ENCODE measurements around the gene UCN3. TPM values are rescaled to one million over a fixed set of nuclear protein-coding genes. Genes with fewer than 3 reads are reported as not detected.

UCN3 gene
- polyA plus RNA-seq, 3 donors, result not detected

GRCh38 chr10:5321273-5321672, 43.5 kb upstream of the UCN3 start:
- H3K9me3 ChIP-seq (replicated peaks in 1 of 2; ENCODE audit: control insufficient read depth in 1 of 2, insufficient read depth in 1 of 2, low read length in 2 of 2), result peaks cover 0 to 3% of the 10 kb centered on the region in 2 donors
- Mint-ChIP-seq H3K4me3 (no peak overlapping the region), H3K27ac (no peak overlapping the region), H3K9me3 (peaks cover 4 to 14% (median 5%) of the 10 kb centered on the region in 7 donors), H3K27me3 (ENCODE audit: low read depth in 3 of 3) (peaks cover 6 to 8% (median 8%) of the 10 kb centered on the region in 3 donors), H3K36me3 (no peaks in the 10 kb centered on the region), H3K4me1 (peaks cover 13% of the 10 kb centered on the region)
- H3K4me2 ChIP-seq (replicated peaks; ENCODE audit: extremely low read depth, low read length, poor library complexity, severe bottlenecking), result no peak overlapping the region
- H3K79me2 ChIP-seq (ENCODE audit: insufficient read depth, low read length), result no peaks in the 10 kb centered on the region
- WGBS (ENCODE audit: insufficient coverage), result 88% methylated on average over 1 of the region's 3 CpGs
- no peaks in the 10 kb centered on the region for H3K36me3 ChIP-seq (replicated peaks in 1 of 2; ENCODE audit: control insufficient read depth in 1 of 2, insufficient read depth in 2 of 2, low read length in 2 of 2)
- H3K27ac ChIP-seq (ENCODE audit: low read depth in 1 of 2, low read length in 2 of 2), result no peak overlapping the region
- H3K4me1 ChIP-seq (ENCODE audit: control insufficient read depth in 1 of 2, insufficient read depth in 2 of 2, low read length in 2 of 2), result no peaks in the 10 kb centered on the region
- intact Hi-C loops (cut with micrococcal nuclease), result no loop called here
- H3K27me3 ChIP-seq (ENCODE audit: control insufficient read depth in 2 of 2, insufficient read depth in 2 of 2, low read length in 2 of 2), result no peaks in the 10 kb centered on the region
- H3K9ac ChIP-seq (ENCODE audit: insufficient read depth, low read length, poor library complexity, severe bottlenecking), result no peak overlapping the region
- no peak overlapping the region for H3K4me3 ChIP-seq (replicated peaks in 1 of 3; ENCODE audit: low read depth in 2 of 3, low read length in 3 of 3)
- DNase-seq, result no peak
- no peak for TF ChIP-seq CTCF (IDR thresholded peaks at IDR 0.05)
- H4K20me1 ChIP-seq (ENCODE audit: insufficient read depth, low read length), result no peaks in the 10 kb centered on the region
- H2AFZ ChIP-seq (ENCODE audit: insufficient read depth, low read depth, low read length, poor library complexity, severe bottlenecking), result no peak overlapping the region

- no peaks in the 10 kb centered on the region for H3K36me3 ChIP-seq (replicated peaks in 1 of 2; ENCODE audit: control insufficient read depth in 1 of 2, insufficient read depth in 2 of 2, low read length in 2 of 2)
- intact Hi-C loops (cut with micrococcal nuclease), result no loop called here
- no peak overlapping the region for H3K4me3 Mint-ChIP-seq
- peaks cover 4 to 19% (median 5%) of the 10 kb centered on the region in 7 donors for H3K9me3 Mint-ChIP-seq
- peaks cover 5% of the 10 kb centered on the region for H3K4me1 Mint-ChIP-seq
- H3K27me3 ChIP-seq (ENCODE audit: control insufficient read depth in 2 of 2, insufficient read depth in 2 of 2, low read length in 2 of 2), result no peaks in the 10 kb centered on the region
- no peak for DNase-seq
- H3K9me3 ChIP-seq (replicated peaks in 1 of 2; ENCODE audit: control insufficient read depth in 1 of 2, insufficient read depth in 1 of 2, low read length in 2 of 2), result peaks cover 0 to 3% of the 10 kb centered on the region in 2 donors
- no peak overlapping the region for H3K4me3 ChIP-seq (replicated peaks in 1 of 3; ENCODE audit: low read depth in 2 of 3, low read length in 3 of 3)
- 96% methylated on average over 4 of the region's 4 CpGs for WGBS (ENCODE audit: insufficient coverage)
- TF ChIP-seq CTCF (IDR thresholded peaks at IDR 0.05), result no peak
- H3K27ac Mint-ChIP-seq, result no peak overlapping the region
- no peak overlapping the region for H3K9ac ChIP-seq (ENCODE audit: insufficient read depth, low read length, poor library complexity, severe bottlenecking)
- no peaks in the 10 kb centered on the region for H3K4me1 ChIP-seq (ENCODE audit: control insufficient read depth in 1 of 2, insufficient read depth in 2 of 2, low read length in 2 of 2)
- no peak overlapping the region for H3K4me2 ChIP-seq (replicated peaks; ENCODE audit: extremely low read depth, low read length, poor library complexity, severe bottlenecking)
- no peaks in the 10 kb centered on the region for H3K79me2 ChIP-seq (ENCODE audit: insufficient read depth, low read length)
- no peak overlapping the region for H3K27ac ChIP-seq (ENCODE audit: low read depth in 1 of 2, low read length in 2 of 2)
- H2AFZ ChIP-seq (ENCODE audit: insufficient read depth, low read depth, low read length, poor library complexity, severe bottlenecking), result no peak overlapping the region
- H4K20me1 ChIP-seq (ENCODE audit: insufficient read depth, low read length), result no peaks in the 10 kb centered on the region
- no peaks in the 10 kb centered on the region for H3K36me3 Mint-ChIP-seq
- peaks cover 4 to 8% (median 8%) of the 10 kb centered on the region in 3 donors for H3K27me3 Mint-ChIP-seq (ENCODE audit: low read depth in 3 of 3)
These were observed 41.3 kb upstream of the UCN3 start for GRCh38 chr10:5323446-5323845.
